K562 (cell line): Measurements from ENCODE around the gene CAPN8.
A peak's percentile ranks its signal among the peaks of the same experiment; 100 is the strongest.

ENCODE experiments used
- CBFA2T3 ChIP-seq: fragments of 450-650 bp; IDR thresholded peaks from 2 replicates; pipeline ENCODE4 v1.6.1; 2017
- CBX2 ChIP-seq: fragments of 200-600 bp; sonication (generic); IDR thresholded peaks from one replicate; pipeline ENCODE4 v1.6.1; 2012; ENCODE audit warnings: mild to moderate bottlenecking, low read length, inconsistent platforms; ENCODE audit not compliant: insufficient read depth, poor library complexity, severe bottlenecking
- CREB1 ChIP-seq, 2 experiments: sonication (generic) in 1 of 2; formaldehyde crosslinking in 1 of 2; IDR thresholded peaks; 2 replicates each; pipeline versions ENCODE4 v1.6.1 to v1.8.0; 2012 to 2022; ENCODE audit warnings: inconsistent platforms in 1 of 2, mild to moderate bottlenecking in 1 of 2, missing genetic modification reagents in 1 of 2, moderate library complexity in 1 of 2
- EZH2 ChIP-seq: IDR thresholded peaks from 2 replicates; pipeline ENCODE4 v1.6.1; 2012; ENCODE audit warnings: low read depth, mild to moderate bottlenecking, inconsistent platforms, low read length, borderline replicate concordance
- ILF3 ChIP-seq: fragments of 450-650 bp; IDR thresholded peaks from 2 replicates; pipeline ENCODE4 v1.6.1; 2018; ENCODE audit warnings: antibody characterized with exemption, mild to moderate bottlenecking, moderate library complexity, borderline replicate concordance
- KDM4B ChIP-seq, 2 experiments: fragments of 450-650 bp in 1 of 2; sonication (generic) in 1 of 2; IDR thresholded peaks; 2 replicates each; pipeline ENCODE4 v1.6.1; 2016 to 2017; ENCODE audit warnings: borderline replicate concordance in 2 of 2, antibody characterized with exemption in 1 of 2, low read depth in 1 of 2, mild to moderate bottlenecking in 1 of 2
- NFRKB ChIP-seq: fragments of 450-650 bp; IDR thresholded peaks from 2 replicates; pipeline ENCODE4 v1.6.1; 2016; ENCODE audit warnings: low read depth
- PCBP2 ChIP-seq: fragments of 200-400 bp; formaldehyde crosslinking; IDR thresholded peaks from 2 replicates; pipeline ENCODE4 v1.6.1; 2018; ENCODE audit warnings: low read length, low read depth, mild to moderate bottlenecking, moderate library complexity; ENCODE audit not compliant: poor library complexity, severe bottlenecking
- RCOR1 ChIP-seq, 2 experiments: IDR thresholded peaks; 2 replicates each; pipeline ENCODE4 v1.6.1; 2012; ENCODE audit warnings: low read depth in 2 of 2, low read length in 2 of 2, borderline replicate concordance in 1 of 2, improper control_type of control experiment in 1 of 2
- SP1 ChIP-seq: sonication (generic); formaldehyde crosslinking; IDR thresholded peaks from 2 replicates; pipeline ENCODE4 v1.8.1; 2022; ENCODE audit warnings: mild to moderate bottlenecking, missing genetic modification reagents
- SREBF2 ChIP-seq: sonication (generic); formaldehyde crosslinking; IDR thresholded peaks from 2 replicates; pipeline ENCODE4 v1.4.0; 2020; ENCODE audit warnings: mild to moderate bottlenecking, missing genetic modification reagents

DNA sequence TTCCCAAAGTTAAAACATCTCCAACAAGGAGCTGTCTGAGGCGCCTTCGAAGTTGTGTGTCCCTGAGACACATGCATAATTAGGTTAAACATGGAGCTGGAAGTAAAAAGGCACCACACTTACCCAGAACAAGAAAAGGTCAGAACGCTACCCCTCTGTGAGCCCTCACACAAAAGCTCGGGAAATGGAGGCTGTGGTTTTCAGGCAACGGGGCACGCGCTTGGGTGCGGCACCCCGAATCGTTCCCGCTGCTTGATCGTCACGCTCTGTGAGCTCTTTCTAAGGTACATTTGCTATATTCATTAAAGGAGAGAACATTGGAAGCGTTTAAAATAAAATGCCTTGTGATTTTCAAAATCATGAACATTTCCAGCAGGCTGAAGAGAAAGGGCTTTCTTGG is 12.5 kb downstream of the CAPN8 start:
- TF ChIP-seq SP1 (CRISPR knock-in tag), result no peak
- no peak for TF ChIP-seq PCBP2
- TF ChIP-seq CBFA2T3, result no peak
- TF ChIP-seq NFRKB, result no peak
- TF ChIP-seq KDM4B (IDR thresholded peaks at IDR 0.05; ENCODE audit: borderline replicate concordance in 2 of 2, low read depth in 1 of 2), result no peak
- TF ChIP-seq ILF3, result no peak
- TF ChIP-seq EZH2, result peak; percentile 64; the same call in 1 of the 2 replicates
- TF ChIP-seq CBX2, result no peak
- no peak for TF ChIP-seq SREBF2
- TF ChIP-seq RCOR1 (IDR thresholded peaks at IDR 0.05; ENCODE audit: borderline replicate concordance in 1 of 2, low read depth in 2 of 2, low read length in 2 of 2), result no peak
- TF ChIP-seq CREB1 (IDR thresholded peaks at IDR 0.05), result no peak
- no peak for TF ChIP-seq CREB1 (CRISPR knock-in tag; IDR thresholded peaks at IDR 0.05)
